Dermis lymphatic vessel endothelial cell (primary cell): ENCODE results near the gene FGD2. TPM values are rescaled to one million over a fixed set of nuclear protein-coding genes. Genes with fewer than 3 reads are reported as not detected.

Experiments
- total RNA-seq: library from RNA; depleted of rRNA; stranded (reverse); fragments of >200 nt; gene quantifications from 2 replicates; pipeline ENCODE4 v1.2.1, GENCODE V29; 2014

The FGD2 gene, protein sequence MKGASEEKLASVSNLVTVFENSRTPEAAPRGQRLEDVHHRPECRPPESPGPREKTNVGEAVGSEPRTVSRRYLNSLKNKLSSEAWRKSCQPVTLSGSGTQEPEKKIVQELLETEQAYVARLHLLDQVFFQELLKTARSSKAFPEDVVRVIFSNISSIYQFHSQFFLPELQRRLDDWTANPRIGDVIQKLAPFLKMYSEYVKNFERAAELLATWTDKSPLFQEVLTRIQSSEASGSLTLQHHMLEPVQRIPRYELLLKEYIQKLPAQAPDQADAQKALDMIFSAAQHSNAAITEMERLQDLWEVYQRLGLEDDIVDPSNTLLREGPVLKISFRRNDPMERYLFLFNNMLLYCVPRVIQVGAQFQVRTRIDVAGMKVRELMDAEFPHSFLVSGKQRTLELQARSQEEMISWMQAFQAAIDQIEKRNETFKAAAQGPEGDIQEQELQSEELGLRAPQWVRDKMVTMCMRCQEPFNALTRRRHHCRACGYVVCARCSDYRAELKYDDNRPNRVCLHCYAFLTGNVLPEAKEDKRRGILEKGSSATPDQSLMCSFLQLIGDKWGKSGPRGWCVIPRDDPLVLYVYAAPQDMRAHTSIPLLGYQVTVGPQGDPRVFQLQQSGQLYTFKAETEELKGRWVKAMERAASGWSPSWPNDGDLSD
- total RNA-seq, result not detected in 2 replicates

DNA sequence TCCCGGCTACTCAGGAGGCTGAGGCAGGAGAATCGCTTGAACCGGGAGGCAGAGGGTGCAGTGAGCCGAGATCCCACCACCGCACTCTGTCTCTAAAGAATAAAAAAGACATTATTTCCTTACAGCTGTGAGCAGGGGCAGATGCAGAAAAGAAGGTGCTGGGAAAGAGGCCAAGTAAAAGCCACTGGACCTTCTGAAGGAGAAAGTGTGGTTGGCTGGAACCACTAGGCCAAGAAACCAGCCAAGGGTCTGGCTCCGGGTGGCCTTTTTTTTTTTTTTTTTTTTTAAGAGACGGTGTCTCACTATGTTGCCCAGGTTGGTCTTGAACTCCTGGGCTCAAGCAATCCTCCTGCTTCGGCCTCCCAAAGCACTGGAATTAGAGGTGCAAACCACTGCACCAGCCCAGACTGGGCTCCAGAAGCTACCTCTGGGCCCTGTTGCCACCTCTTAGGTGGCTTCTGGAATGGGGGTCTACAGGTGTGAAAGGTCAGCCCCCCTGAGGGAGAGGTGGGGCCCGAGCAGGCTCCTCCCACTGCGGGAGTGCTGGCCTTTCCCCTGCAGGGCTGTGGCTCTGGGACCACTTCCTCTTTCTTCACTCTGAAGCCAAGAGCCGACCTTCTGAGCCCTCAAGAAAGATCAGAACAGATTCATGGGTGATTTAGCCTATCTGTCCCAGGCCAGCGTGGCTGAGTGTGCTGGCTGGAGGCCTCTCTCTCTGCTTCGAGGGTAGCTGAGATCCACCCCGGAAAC, at the start of gene FGD2:
FGD2 (plus strand) TSS at position 595 of the 750 bp plus-strand sequence. CDS start 163 bp downstream, outside the sequence.

DNA sequence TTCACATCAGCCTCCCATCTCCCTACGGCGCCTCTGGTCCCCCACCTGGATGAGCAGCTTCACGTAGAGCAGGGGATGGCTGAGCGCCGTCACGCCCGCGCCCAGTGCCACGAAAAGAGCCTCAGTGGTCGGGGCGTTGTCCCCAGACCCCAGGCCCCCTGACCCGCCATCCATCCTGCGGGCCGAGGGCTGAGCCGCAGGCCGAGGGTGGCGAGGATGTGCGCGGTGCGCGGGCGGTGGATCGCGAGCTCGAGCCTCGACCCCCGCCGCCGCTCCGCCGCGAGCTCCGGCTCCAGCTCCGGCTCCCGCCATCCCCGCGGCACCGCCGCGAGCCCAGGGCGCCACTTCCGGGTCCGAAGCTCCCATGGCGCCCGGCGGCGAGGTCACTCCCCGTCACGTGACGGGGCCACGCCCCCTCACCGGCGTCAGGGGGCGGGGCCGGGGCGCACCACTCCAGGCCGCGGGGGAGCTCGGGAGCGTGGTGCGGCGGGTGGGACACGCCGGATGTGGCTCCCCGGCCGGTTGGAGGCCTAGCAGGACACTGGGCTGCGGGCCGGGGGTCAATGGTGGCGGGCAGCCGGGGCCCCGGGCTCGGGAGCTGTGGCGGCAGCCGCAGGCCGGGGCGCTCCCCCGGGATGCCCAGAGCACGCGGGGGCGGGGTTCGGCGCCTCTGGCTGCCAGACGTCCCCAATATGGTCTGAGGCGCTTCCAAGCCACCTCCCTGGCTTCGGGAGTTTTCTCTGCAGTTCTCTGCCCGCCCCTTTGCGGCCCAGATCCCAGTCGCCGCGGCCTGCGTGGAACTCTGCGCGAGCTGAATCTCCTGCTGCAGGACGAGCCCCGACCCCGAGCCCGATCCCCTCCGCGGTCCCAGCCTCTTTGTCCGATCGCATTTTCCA, 19.4 kb upstream of the FGD2 start, which contains the start of gene MTCH1:
MTCH1 (minus strand) TSS at position 389 of the 896 bp plus-strand sequence; CDS start at position 366, 23 bp downstream.

Other genes with a start within 250 kb of the FGD2 start
- 4.2 and 4.4 TPM in 2 replicates for gene CPNE5, start 166.2 kb upstream of the FGD2 start, total RNA-seq
- gene PPIL1, start 130.9 kb upstream of the FGD2 start, total RNA-seq, result 16.8 TPM in 2 replicates
- gene C6orf89, start 119.7 kb upstream of the FGD2 start, total RNA-seq, result 26.3 and 27.6 TPM in 2 replicates
- gene PI16, start 50.9 kb upstream of the FGD2 start, total RNA-seq, result under 0.01 TPM in 1 of 2 replicates, not detected in the other
- 179 and 227 TPM in 2 replicates for gene MTCH1, start 19.5 kb upstream of the FGD2 start, total RNA-seq
- 0.52 and 0.54 TPM in 2 replicates for gene PIM1, start 164.5 kb downstream of the FGD2 start, total RNA-seq